K562 treated with DMSO at 1 percent for 24 hours (cell line): ENCODE data around the gene MFAP5. TPM values are rescaled to one million over a fixed set of nuclear protein-coding genes. Genes with fewer than 3 reads are reported as not detected.

ENCODE experiments used
- total RNA-seq: library from RNA; unstranded; fragments of 300-600 nt; gene quantifications from 2 replicates; pipeline ENCODE4 v1.2.3, GENCODE V29; 2022; ENCODE audit warnings: low read depth; ENCODE audit not compliant: insufficient read depth

The MFAP5 gene
- not detected in 2 replicates for total RNA-seq

GRCh38 chr12:8662593-8662992 lies at the start of gene MFAP5:
MFAP5 (minus strand) TSS chr12:8662826; CDS start chr12:8662104, 722 bp downstream.

GRCh38 chr12:8697476-8698131 lies 35.0 kb upstream of the MFAP5 start, which contains the start of gene RIMKLB:
RIMKLB (plus strand) TSS chr12:8697991; CDS start chr12:8713867, 15,876 bp downstream.

GRCh38 chr12:8612629-8613028 lies 50.0 kb downstream of the MFAP5 start, which contains the start of gene AICDA:
AICDA (minus strand) TSS chr12:8612859; CDS start chr12:8612767, 92 bp downstream.

Other genes with a start within 250 kb of the MFAP5 start
- not detected in 2 replicates for gene CLEC6A, start 206.9 kb downstream of the MFAP5 start, total RNA-seq
- gene CLEC4D, start 149.3 kb downstream of the MFAP5 start, total RNA-seq = not detected in 2 replicates
- not detected in 2 replicates for gene CLEC4E, start 121.9 kb downstream of the MFAP5 start, total RNA-seq
- gene AICDA, start 50.0 kb downstream of the MFAP5 start, total RNA-seq = not detected in 2 replicates
- 6.8 and 7.2 TPM in 2 replicates for gene RIMKLB, start 35.2 kb upstream of the MFAP5 start, total RNA-seq
- gene A2ML1, start 159.8 kb upstream of the MFAP5 start, total RNA-seq = 0.30 TPM in 1 of 2 replicates, not detected in the other